Right ventricle myocardium inferior (tissue), 1 donor: ENCODE results near the gene CPED1. TPM values are rescaled to one million over a fixed set of nuclear protein-coding genes. Genes with fewer than 3 reads are reported as not detected.

Experiments used
- ATAC-seq: fragments of 200-7000 bp; cut with Tn5 transposase; one replicate; pipeline ENCODE4 v1.9.1; 2020; ENCODE audit warnings: mild to moderate bottlenecking, moderate library complexity
- DNase-seq: peaks from one replicate; pipeline ENCODE4 v3.0.0; 2021; ENCODE audit errors: missing footprints
- intact Hi-C: fragments of 100-400 bp; cut with DNase I; formaldehyde crosslinking; loops from one replicate; pipeline ENCODE4 v1.11.0; 2022
- long read RNA-seq: library from polyadenylated mRNA; unstranded; transcript quantifications from one replicate; pipeline ENCODE4 v2.0.0, GENCODE V29; 2021
- total RNA-seq: library from RNA; stranded (reverse); fragmentation: NEBNext Ultra II Directional; extraction: Animal tissue kit (Norgen Biotek cat#: 25700); gene quantifications from one replicate; pipeline ENCODE4 v1.2.1, GENCODE V29; 2021
- donor health status: DM: no; HTN: yes; CAD: no; lungs with severe emphysema.

Gene CPED1
- total RNA-seq: 27.5 TPM
- long read RNA-seq, full-length matches to known transcripts: 4 of 9 reads
- long read RNA-seq, partial matches to known transcripts: 1 of 9 reads
- long read RNA-seq, other reads (novel, unspliced or antisense): 4 of 9 reads

DNA sequence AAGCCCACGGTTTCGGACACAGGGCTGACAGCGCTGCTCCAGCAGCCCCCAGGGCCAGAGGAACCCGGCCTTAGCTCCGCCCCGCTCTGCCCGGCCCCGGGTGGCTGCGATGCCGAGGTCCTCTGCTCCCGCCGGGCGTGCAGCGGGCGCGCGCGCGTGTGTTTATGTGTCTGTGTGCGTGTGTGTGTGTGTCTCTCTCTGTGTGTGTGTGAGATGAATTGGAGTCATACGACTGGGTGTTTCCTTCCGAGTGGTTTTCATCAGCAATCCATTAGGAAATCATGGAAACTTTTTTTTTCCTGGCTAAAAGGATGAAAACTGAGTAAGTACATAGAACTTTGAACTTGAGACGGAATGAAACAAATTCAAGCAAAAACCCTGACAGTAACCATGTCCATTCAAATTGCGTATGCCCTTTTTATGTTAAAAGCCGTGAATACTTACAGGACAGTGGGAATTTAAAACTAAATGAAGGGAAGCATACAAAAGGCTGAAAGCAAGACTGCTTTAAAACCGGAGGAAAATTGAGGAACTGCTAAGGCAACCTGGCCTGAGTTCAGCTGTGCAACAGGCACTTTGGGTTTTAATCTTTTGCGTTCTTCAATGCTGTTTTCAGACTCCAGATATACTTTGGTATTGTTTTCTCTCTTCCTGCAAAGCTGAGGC is at the start of gene CPED1:
Gene CPED1, plus strand, starts transcription at position 121 of the 666 bp plus-strand sequence. CDS start 911 bp downstream, outside the sequence.
- intact Hi-C loops: loop anchor here (5.0 kb wide), 1 partner anchor 54 kb away; no protein-coding TSS in a partner anchor

DNA sequence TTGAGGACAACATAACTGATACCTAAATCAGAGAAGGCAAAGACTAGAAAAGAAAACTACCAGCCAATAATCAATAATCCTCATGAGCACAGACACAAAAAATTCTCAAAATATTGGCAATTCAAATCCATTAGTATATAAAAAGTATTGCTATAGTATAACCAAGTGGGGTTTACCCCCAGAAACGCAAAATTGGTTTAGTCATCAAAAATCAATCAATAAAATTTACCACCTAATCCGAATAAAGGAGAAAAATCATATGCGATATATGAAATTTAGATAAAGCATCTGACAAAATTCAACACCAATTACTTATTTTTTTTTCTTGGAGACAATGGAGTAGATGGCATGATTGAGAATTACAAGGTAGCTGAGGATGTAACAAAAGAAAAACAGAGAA is 49.2 kb upstream of the CPED1 start:
- DNase-seq: no peak
- intact Hi-C loops: no loop called here
- no peak for ATAC-seq

More for the DNA sequence above, at the start of gene CPED1:
- peak; percentile 90 for ATAC-seq
- peak; percentile 90 for DNase-seq

DNA sequence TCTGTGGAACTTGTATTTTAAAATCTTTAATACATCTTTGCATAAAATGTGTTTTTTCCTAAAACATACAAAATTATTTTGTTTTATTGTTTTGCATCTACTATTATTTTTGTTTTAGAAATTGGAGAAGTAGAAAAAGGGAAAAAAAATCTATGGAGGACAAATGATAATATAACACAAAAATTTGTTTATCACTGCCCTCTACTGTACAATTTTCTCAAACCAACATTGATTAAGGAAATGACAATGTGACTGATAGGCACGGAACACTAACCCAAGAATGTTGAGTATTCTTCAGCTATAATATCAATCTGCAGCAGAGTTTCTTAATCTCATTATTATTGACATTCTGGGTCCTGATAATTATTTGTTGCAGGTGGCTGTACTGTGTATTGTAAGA is 47.4 kb upstream of the CPED1 start:
- DNase-seq (no peak), ATAC-seq (no peak)
- intact Hi-C loops: loop anchor here (2.0 to 5.0 kb wide), 2 partner anchors 134 to 149 kb away; no protein-coding TSS in a partner anchor

GRCh38 chr7:120941856-120942255 is 46.7 kb upstream of the CPED1 start:
- DNase-seq (no peak), ATAC-seq (no peak)
- intact Hi-C loops: loop anchor here (2.0 to 5.0 kb wide), 2 partner anchors 135 to 150 kb away; no protein-coding TSS in a partner anchor

DNA sequence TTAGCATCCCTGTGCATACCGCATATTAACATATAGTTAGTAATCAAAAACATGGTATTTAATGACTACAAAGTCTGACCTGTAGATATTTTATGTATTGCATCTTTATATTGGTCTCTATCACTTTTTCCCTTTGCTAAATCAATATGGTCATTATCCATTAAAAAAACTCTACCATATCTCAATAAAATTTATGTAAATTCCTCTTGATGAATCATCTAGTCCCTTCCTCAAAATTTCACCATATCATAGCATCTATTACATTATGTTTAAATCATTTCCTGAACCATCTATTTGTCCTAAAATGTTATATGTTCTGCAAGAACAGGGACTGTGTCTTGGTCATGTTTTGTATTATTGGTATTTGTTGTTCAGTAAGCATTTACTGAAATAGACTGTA is 45.6 kb upstream of the CPED1 start:
- ATAC-seq (no peak), DNase-seq (no peak)
- intact Hi-C loops: loop anchor here (5.0 kb wide), 1 partner anchor 151 kb away; no protein-coding TSS in a partner anchor

GRCh38 chr7:120944826-120945562 is 43.5 kb upstream of the CPED1 start:
- ATAC-seq: no peak
- intact Hi-C loops: loop anchor here (5.0 kb wide), 1 partner anchor 153 kb away; no protein-coding TSS in a partner anchor
- no peak for DNase-seq

DNA sequence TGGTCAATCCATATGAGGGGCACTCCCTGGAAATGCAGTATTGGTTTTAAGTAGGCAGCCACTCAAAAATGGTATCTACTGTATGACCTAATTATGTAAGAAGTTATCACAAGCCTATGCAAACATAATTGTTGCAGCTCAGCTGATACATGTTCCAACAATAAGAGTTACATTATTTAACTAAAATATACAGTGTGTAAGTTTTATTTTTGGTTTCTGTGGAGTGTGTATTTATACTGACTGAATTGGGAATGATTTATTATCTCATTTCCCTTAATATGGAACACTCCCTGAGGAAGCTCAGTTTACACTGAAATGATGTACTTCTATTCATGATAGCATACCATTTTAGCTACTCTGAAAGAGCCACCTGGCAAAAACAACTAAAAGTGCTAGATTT is 40.5 kb upstream of the CPED1 start:
- ATAC-seq (no peak), DNase-seq (no peak)
- intact Hi-C loops: no loop called here

- ATAC-seq: no peak
- DNase-seq: no peak
- intact Hi-C loops: no loop called here
Observed at GRCh38 chr7:120949393-120949911, 39.1 kb upstream of the CPED1 start.

- intact Hi-C loops: loop anchor here (2.0 kb wide), 1 partner anchor 93 kb away; no protein-coding TSS in a partner anchor
- ATAC-seq (no peak), DNase-seq (no peak)
Observed at GRCh38 chr7:120949998-120950538, 38.4 kb upstream of the CPED1 start.

- DNase-seq: peak; percentile 97
- intact Hi-C loops: loop anchor here (2.0 kb wide), 1 partner anchor 94 kb away; no protein-coding TSS in a partner anchor
- peak; percentile 99 for ATAC-seq
Observed at GRCh38 chr7:120950539-120951308, 37.8 kb upstream of the CPED1 start, which contains the start of gene ING3. Gene ING3 (plus strand): TSS chr7:120950777. CDS start chr7:120950897, 120 bp downstream.

GRCh38 chr7:120951309-120951699 is 37.2 kb upstream of the CPED1 start:
- DNase-seq: no peak
- intact Hi-C loops: loop anchor here (2.0 kb wide), 1 partner anchor 95 kb away; no protein-coding TSS in a partner anchor
- ATAC-seq: no peak

DNA sequence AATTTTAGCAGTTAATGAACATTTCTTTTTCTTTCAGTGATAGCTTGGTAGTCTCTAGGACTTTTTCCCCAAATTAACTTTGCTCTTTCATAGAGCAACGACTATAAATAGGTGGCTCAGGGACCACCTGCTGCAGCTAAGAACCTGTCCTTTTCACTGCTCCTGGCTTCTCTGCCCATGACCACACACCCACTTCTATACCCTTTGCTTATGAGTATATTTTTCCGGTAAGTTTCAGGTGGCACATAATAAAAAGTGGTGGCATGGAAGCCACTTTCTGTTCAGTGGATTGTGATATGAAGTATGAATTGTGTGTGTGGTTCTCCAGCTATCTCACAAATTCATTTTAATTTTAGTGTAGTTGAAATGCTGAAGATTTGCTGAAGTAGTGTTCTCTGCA is 36.7 kb upstream of the CPED1 start:
- intact Hi-C loops: loop anchor here (2.0 kb wide), 1 partner anchor 95 kb away; no protein-coding TSS in a partner anchor
- ATAC-seq: no peak

DNA sequence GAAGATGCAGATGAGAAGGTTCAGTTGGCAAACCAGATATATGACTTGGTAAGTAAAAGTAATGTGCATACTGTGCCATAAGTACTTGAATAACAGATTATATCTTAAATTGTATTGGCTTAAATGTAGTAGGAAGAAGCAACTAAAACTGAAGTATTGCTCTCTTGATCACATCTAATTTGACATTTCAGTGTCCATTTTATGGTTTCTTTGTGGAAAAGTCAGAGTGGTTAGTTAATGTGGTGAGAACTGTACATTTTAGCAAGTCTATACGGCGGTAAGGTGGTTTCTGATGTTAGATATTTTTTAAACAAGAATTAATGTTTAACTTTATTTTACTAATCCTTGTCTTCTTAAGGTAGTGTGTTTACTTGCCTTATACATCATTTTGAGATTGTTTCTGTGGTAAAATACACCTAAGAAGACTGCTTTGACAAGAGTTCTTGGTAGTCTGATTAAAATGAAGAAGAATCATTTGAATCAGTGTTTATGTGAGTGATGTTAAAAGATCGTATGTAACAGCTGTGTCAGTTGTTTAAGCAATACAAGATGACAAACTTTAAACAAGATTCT is 32.8 kb upstream of the CPED1 start:
- no peak for ATAC-seq
- no peak for DNase-seq
- intact Hi-C loops: no loop called here

More for the DNA sequence above, 36.7 kb upstream of the CPED1 start:
- DNase-seq: no peak

DNA sequence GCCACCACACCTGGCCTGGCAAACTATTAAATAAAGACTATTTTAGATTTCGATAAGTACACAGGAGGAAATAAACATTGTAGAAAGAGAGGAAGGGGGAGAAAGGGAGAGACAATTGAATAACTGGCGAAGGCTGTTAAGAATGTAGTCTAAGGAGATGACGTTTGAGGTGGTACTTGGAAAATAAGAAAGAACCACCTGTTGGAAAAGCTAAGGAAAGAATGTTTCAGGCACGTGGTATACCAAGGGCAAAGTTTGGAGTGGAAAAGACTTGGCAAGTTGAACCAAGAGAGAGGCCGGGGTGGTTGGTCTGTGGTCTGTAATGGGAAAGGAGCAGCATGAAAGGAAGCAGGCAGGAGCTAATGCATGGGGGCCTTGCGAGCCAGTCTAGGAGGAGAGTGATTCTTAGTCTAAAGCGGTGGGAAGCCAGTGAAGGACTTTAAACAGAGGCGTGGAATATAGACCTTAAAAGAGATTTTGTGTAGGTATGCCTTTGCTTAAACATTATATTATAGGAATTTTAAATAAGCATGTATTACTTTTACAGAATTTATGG is 28.5 kb upstream of the CPED1 start:
- intact Hi-C loops: no loop called here
- ATAC-seq (no peak), DNase-seq (no peak)

- intact Hi-C loops: no loop called here
- ATAC-seq (no peak), DNase-seq (no peak)
Observed at GRCh38 chr7:120960714-120961113, 27.8 kb upstream of the CPED1 start.

DNA sequence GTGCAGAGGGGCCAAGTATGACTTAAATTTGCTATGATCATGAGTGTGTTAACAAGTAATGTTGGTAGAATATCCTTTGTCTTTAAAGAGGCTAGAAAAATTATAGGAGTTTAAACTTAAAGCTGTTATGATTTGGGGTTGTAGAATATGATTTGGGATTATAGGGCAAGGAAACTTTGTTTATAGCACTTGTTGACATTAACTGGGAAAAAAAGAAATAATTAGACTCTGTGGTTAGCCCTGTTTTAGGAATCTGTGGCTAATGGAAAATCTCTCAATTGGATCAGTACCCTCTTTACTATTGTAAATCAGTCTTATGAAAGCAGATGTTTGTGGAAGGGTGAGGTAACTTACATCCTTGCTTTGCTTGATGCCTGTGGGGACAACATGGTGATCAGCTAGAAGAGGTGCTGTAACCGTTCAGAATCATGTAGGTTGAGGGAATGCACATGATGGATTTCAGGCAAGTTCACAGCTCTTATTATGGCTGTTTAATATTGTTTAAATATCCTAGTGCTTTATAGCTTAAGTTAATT is 26.8 kb upstream of the CPED1 start:
- intact Hi-C loops: no loop called here
- DNase-seq: no peak
- no peak for ATAC-seq

DNA sequence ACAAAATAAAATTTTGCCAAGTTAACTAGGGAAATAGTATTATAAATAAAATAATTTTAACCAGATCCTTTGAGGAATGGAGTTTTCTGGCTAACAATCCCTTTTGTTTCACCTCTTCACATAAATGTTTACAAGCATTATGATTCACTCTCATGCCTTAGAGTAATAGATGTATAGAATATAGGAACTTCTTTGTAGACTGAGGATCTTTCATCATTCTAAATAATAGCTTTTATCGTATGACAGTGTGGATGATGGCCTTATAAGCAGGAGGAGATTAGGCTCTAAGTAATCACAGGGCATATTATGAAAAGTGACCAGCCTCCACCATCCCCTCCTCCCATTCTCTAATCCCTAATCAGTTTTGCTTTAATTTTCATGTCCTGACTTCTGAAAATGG is 24.4 kb upstream of the CPED1 start:
- DNase-seq (no peak), ATAC-seq (no peak)
- intact Hi-C loops: no loop called here
